HG03103 (cell line): ENCODE measurements around the gene NPIPB2.

ENCODE experiments used
- ATAC-seq: cut with Tn5 transposase; IDR thresholded peaks from one replicate; pipeline ENCODE4 v1.9.1; 2021; ENCODE audit warnings: low read depth; ENCODE audit not compliant: unreplicated experiment

Gene NPIPB2

DNA sequence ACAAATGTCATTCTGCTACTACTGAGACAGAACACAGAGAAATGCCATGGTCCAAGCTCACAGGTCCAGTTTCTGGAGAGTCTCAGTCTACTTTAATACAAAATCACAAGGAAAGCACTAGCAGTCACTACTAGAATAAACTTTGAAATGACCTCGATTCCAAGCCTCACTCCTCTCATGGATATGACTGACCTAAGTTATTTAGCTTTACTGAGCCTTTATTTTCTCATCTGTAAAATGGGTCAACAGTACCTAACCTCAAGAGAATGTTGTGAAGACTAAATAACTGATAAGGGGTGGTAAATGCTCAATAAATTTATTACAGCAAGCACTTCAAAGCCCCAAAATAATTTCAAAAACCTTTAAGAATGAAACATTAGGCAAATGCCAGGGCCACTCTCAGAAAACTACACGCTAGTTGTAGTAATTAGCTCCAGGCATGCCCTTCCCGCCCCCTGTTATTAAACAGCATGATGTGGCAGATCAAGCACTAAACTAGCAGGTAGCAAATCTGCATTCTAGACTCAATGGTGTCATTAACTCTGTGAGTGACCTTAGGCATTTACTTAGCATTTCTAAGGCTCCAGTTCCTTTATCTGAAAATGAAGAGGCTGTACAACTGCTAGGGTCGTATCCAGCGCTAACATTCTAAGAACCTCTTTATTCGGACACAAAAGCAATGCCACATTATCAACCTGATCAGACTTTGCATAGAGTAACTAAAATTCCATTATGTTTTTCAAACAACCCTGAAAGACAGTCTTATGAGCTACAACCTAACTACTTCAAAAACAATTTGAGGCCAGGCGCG is 34.5 kb downstream of the NPIPB2 start:
- no peak for ATAC-seq

GRCh38 chr16:11903906-11904305 is 37.9 kb downstream of the NPIPB2 start:
- ATAC-seq: no peak

DNA sequence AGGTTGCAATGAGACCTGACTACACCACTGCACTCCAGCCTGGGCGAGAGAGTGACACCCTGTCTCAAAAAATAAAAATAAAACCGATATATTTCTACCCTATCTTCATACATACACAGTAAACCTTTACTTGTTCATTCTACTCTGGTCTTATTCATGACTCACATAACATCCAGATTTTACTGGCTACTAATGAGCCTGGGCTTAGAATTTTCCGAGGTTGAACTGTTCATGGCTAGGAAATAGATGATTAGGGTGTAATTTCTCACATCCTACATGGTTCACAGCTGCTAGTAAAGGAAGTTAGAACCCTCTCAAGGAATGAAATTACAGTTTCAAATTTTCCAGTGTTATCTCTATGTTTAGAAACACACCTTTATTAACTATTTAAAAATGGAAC is 40.8 kb downstream of the NPIPB2 start:
- no peak for ATAC-seq

DNA sequence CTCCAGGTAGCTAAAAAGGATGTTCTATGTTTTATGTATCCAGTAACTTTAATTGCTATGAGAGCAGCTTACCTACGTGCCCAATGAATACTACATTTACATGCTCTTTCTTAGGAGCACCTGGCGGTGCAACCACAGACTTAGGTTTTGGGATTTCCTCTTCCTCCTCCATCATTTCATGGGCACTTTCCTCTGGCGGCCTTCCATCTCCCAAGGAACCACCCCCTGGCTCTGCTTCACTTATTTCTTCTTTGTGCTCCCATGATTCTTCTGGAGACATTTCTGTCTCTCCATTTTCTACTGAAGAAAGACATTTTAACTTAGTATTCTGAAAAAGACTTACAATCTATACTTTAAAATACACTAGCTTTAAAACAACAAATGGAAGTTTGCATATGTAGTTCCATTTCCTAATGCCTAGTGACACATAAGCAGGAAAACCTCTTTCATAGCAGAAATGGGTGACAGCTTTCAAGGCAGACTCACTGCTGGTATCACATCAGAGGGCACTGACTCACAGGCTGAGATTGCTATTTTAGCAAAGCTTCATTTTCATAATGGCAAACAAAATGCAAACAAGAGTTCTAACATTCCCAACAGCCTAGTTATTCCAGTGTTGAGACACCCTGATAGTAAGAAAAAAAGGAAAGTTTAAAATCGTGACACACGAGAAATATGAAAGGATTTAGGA is 45.2 kb downstream of the NPIPB2 start:
- no peak for ATAC-seq

- ATAC-seq: no peak
These were observed 48.3 kb downstream of the NPIPB2 start for GRCh38 chr16:11893571-11893970.

DNA sequence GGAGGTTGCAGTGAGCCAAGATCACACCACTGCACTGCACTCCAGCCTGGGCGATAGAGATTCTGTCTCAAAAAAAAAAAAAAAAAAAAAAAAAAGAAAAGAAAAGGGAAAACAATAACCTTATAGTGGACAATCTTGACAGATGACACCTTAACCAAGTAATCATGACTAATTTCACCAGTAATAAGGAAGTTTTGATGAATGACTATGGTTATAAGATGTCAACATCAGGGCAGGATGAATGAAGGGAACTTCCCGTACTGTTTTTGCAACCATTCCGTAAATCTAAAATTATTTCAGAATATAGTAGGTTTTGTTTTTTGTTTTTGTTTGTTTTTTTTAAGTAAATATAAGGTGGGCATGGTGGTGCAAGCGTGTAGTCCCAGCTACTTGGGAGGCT is 49.1 kb downstream of the NPIPB2 start:
- ATAC-seq: no peak

- ATAC-seq: no peak
These were observed 51.4 kb downstream of the NPIPB2 start for GRCh38 chr16:11890231-11890965.

DNA sequence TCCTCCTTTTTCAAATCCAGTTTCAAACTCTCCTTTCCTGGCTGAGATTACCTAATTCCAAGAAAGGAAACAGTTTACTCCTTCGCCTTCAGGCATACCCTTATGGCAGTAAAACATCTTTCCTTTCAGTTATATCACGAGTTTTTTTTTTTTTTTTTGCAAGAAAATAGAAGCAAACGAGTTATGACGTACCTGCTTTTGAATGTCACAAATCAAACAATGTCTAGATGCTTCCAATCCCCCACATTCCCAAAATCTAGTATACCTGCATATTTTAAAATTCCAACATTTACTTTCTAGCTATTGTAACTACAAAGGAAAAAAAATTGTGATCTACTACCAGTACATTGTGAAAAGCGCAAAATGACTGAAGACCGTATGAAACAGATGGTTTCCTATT is 55.0 kb downstream of the NPIPB2 start:
- ATAC-seq: no peak

GRCh38 chr16:11884035-11884434 is 57.8 kb downstream of the NPIPB2 start:
- ATAC-seq: no peak

GRCh38 chr16:11880007-11880406 is 61.8 kb downstream of the NPIPB2 start:
- no peak for ATAC-seq

DNA sequence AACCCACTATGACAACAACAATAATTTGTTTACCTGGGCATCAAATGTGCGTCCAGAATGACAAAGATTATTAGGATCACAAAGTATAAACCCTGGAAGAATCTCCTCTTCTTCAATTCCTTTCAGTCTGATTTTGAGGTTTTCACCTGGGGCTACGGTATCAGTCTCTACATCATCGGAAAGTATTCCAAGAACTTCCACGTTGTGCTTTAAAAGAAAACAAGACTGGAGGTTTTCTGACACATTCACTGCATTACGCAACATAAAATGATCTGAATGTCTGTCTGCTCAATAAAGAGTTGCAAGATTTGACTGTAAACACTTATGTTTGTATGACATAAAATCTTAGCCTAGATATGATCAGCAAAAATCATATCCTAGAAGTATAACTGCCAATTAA is 64.5 kb downstream of the NPIPB2 start:
- no peak for ATAC-seq
